HG03442 (cell line): ENCODE data around the gene MX1.

Experiments
- ATAC-seq: cut with Tn5 transposase; IDR thresholded peaks from one replicate; pipeline ENCODE4 v1.9.1; 2021; ENCODE audit warnings: mild to moderate bottlenecking, moderate library complexity; ENCODE audit not compliant: unreplicated experiment

The MX1 gene

GRCh38 chr21:41488080-41488479 lies 62.0 kb downstream of the MX1 start:
- no peak for ATAC-seq

- ATAC-seq, result no peak
Observed at GRCh38 chr21:41489329-41489728, 63.3 kb downstream of the MX1 start.

GRCh38 chr21:41490330-41490729 lies 64.3 kb downstream of the MX1 start:
- ATAC-seq, result no peak

GRCh38 chr21:41491412-41491811 lies 65.4 kb downstream of the MX1 start:
- ATAC-seq, result no peak

- no peak for ATAC-seq
Observed at GRCh38 chr21:41494242-41494641, 68.2 kb downstream of the MX1 start.

- ATAC-seq, result no peak
Observed at GRCh38 chr21:41497008-41497407, 71.0 kb downstream of the MX1 start.

- ATAC-seq, result no peak
Observed at GRCh38 chr21:41497788-41498187, 71.7 kb downstream of the MX1 start.

GRCh38 chr21:41499920-41500319 lies 73.9 kb downstream of the MX1 start:
- ATAC-seq, result no peak

- ATAC-seq, result no peak
Observed at GRCh38 chr21:41500363-41500762, 74.3 kb downstream of the MX1 start.

- no peak for ATAC-seq
Observed at GRCh38 chr21:41500931-41501381, 74.9 kb downstream of the MX1 start.

- no peak for ATAC-seq
Observed at GRCh38 chr21:41501919-41502318, 75.9 kb downstream of the MX1 start.

GRCh38 chr21:41503331-41503730 lies 77.3 kb downstream of the MX1 start:
- no peak for ATAC-seq

GRCh38 chr21:41504030-41504429 lies 78.0 kb downstream of the MX1 start:
- ATAC-seq, result no peak

GRCh38 chr21:41506005-41506594 lies 80.1 kb downstream of the MX1 start:
- no peak for ATAC-seq

GRCh38 chr21:41506611-41507520 lies 80.8 kb downstream of the MX1 start:
- no peak for ATAC-seq

- ATAC-seq, result no peak
Observed at GRCh38 chr21:41507521-41508414, 81.7 kb downstream of the MX1 start, which contains the start of gene TMPRSS2. TMPRSS2 (minus strand) TSS chr21:41508158; CDS start chr21:41498133, 10,025 bp downstream.

- no peak for ATAC-seq
Observed at GRCh38 chr21:41508415-41509144, 82.5 kb downstream of the MX1 start.
